ENCODE results near the gene SOCS7.

The SOCS7 gene

GRCh38 chr17:38442548-38442947 lies 90.9 kb downstream of the SOCS7 start:
- no peak for DNase-seq

GRCh38 chr17:38443356-38444031 lies 91.8 kb downstream of the SOCS7 start:
- DNase-seq: no peak

- DNase-seq: peak in 11 of 14 donors; percentile 41 to 75 (median 59)
Observed at GRCh38 chr17:38444151-38444550, 92.5 kb downstream of the SOCS7 start.

GRCh38 chr17:38447502-38448085 lies 96.0 kb downstream of the SOCS7 start:
- DNase-seq: no peak

GRCh38 chr17:38448208-38448771 lies 96.6 kb downstream of the SOCS7 start:
- no peak for DNase-seq

- DNase-seq: no peak
Observed at GRCh38 chr17:38449364-38449763, 97.7 kb downstream of the SOCS7 start.

GRCh38 chr17:38450557-38451029 lies 98.9 kb downstream of the SOCS7 start:
- no peak for DNase-seq

- DNase-seq: no peak
Observed at GRCh38 chr17:38451030-38451839, 99.6 kb downstream of the SOCS7 start.

GRCh38 chr17:38451840-38452529 lies 100.3 kb downstream of the SOCS7 start:
- peak in 5 of 14 donors; percentile 9 to 83 (median 36) for DNase-seq

- no peak for DNase-seq
Observed at GRCh38 chr17:38452719-38453118, 101.1 kb downstream of the SOCS7 start.

- peak in 2 of 14 donors; percentile 74 to 76 for DNase-seq
Observed at GRCh38 chr17:38453951-38454421, 102.3 kb downstream of the SOCS7 start.

GRCh38 chr17:38454532-38454931 lies 102.9 kb downstream of the SOCS7 start:
- peak in 12 of 14 donors; percentile 66 to 98 (median 85) for DNase-seq
